ENCODE measurements around the gene HIPK2.

Gene HIPK2

DNA sequence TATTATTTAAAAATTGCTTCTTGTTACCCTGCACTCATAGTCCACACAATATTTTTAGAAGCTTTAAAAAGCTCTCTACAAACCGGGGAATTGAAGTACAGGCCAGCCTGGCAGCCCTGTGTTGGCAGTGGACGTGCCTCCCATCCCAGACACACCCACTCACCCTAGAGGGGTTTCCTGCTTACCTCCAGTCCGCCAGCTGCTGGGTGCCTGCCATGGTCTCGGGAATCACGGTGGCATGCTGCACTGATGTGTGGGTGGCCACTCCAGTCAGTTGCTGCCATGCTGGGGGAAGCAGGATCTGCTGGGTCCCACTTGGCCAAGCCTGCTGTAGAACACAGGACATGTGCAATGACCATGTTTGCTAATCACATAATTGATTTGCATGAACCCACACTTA is 173.9 kb downstream of the HIPK2 start:
- TF ChIP-seq, protein P1, sequence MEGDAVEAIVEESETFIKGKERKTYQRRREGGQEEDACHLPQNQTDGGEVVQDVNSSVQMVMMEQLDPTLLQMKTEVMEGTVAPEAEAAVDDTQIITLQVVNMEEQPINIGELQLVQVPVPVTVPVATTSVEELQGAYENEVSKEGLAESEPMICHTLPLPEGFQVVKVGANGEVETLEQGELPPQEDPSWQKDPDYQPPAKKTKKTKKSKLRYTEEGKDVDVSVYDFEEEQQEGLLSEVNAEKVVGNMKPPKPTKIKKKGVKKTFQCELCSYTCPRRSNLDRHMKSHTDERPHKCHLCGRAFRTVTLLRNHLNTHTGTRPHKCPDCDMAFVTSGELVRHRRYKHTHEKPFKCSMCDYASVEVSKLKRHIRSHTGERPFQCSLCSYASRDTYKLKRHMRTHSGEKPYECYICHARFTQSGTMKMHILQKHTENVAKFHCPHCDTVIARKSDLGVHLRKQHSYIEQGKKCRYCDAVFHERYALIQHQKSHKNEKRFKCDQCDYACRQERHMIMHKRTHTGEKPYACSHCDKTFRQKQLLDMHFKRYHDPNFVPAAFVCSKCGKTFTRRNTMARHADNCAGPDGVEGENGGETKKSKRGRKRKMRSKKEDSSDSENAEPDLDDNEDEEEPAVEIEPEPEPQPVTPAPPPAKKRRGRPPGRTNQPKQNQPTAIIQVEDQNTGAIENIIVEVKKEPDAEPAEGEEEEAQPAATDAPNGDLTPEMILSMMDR (IDR thresholded peaks at IDR 0.05; ENCODE audit: insufficient read depth, missing control alignments): no peak
- FAIRE-seq (no peak), DNase-seq (ENCODE audit: insufficient read length, low spot score) (no peak)

DNA sequence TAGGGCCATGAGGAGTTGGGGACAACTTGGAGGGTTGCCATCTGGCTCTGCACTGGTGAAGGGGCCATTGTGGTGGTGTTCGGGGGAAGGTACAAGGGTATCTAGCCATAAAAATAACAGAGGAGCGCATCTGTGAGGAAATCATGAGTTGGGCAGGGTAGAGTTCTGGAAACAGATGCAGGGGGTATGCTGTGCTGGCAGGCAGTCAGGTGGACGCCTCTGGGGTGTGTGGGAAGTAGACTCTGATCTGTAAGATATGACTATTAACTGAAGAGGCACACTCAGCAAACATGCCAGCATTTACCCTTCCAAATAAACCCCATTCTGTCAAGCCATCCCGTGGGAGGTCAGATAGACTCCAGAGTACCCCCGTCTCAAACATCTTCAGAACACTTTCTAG is 174.5 kb downstream of the HIPK2 start:
- FAIRE-seq: no peak

DNA sequence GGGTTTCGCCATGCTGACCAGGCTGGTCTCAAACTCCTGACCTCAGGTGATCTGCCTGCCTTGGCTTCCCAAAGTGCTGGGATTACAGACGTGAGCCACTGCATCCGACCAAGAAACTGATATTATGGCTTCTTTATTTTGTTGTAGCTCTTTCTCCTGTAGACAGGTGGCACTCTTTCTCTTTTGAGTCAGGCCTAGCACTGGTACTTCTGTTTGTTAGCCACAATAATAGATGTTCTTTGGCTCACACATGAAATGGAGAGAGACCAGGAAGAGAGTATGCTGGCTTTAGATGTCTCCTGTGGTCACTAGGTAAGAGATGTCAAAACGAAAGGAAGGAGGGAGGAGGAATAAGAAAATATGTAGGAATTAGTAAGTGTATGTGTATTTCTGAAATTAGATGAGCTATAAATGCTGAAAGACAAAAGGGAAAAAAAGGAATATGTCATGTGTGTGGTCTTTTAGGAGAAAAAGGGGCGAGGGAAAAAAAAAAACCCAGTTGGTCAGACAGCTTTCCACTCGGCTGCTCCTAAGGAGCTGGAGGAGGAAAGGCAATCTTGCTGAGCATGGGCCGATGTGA is 175.6 kb downstream of the HIPK2 start:
- FAIRE-seq (no peak), DNase-seq (ENCODE audit: insufficient read length, low spot score) (no peak)
- TF ChIP-seq, protein P1 (IDR thresholded peaks at IDR 0.05; ENCODE audit: insufficient read depth, missing control alignments): peak; percentile 72

More for the DNA sequence above, 174.5 kb downstream of the HIPK2 start:
- TF ChIP-seq, protein P1 (IDR thresholded peaks at IDR 0.05; ENCODE audit: insufficient read depth, missing control alignments): no peak
- no peak for DNase-seq (ENCODE audit: insufficient read length, low spot score)

DNA sequence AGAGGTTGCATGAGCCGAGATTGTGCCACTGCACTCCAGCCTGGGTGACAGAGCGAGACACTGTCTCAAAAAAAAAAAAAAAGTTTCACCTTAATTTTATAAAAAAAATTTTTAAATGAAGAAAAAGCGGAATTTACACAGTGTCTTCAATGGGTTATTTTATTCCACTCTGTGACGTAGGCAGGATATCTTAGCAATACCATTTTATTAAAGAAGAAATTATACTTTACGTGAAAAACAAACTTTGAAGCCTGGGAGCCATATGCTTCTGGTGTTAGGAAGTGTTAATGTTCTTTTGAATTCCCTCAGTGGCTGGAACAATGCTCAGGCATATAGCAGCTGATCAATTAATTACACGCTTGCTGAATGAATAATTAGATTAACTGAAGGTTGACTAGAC is 176.6 kb downstream of the HIPK2 start:
- no peak for FAIRE-seq
- TF ChIP-seq, protein P1 (IDR thresholded peaks at IDR 0.05; ENCODE audit: insufficient read depth, missing control alignments): no peak
- no peak for DNase-seq (ENCODE audit: insufficient read length, low spot score)

DNA sequence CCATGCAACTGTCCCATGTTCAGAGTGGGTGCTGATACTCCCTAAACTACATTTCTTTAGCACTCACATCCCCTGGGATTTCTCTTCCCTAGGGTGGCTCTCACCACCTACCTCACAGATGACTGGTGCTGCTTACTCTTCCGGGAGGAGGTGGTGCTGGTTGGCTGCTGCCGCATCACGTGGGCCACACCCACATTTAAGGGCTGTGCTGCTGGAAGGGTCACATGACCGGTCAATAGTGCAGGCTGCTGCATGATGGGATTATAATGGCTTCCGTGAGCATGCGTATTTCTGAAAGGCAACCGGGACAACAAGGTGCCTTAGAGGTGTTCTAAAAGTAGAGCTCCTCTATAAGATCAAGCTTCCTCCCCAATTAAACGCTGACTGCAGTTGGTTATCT is 177.5 kb downstream of the HIPK2 start:
- TF ChIP-seq, protein P1 (IDR thresholded peaks at IDR 0.05; ENCODE audit: insufficient read depth, missing control alignments): no peak
- FAIRE-seq: no peak

DNA sequence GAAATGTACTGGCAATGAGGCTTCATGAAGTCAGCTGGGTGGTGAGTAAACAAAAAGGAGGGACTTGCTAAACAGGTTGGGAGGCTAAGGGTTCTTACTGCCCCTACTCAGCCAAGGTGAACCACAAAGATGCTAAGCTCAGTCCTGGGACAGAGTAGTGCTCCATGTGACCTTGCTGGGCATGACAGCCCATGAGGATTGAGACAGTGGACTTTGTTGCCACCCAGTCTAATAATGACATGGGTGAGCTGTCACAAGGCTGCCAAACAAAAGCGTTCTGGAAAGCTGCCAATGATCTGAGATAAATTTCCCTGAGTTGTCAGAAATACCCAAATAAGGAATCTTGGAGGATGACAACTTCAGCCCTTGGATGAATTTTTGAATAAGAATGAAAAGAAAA is 179.2 kb downstream of the HIPK2 start:
- FAIRE-seq (no peak), DNase-seq (ENCODE audit: insufficient read length, low spot score) (no peak)
- TF ChIP-seq, protein P1 (IDR thresholded peaks at IDR 0.05; ENCODE audit: insufficient read depth, missing control alignments): no peak

More for the DNA sequence above, 177.5 kb downstream of the HIPK2 start:
- no peak for DNase-seq (ENCODE audit: insufficient read length, low spot score)

DNA sequence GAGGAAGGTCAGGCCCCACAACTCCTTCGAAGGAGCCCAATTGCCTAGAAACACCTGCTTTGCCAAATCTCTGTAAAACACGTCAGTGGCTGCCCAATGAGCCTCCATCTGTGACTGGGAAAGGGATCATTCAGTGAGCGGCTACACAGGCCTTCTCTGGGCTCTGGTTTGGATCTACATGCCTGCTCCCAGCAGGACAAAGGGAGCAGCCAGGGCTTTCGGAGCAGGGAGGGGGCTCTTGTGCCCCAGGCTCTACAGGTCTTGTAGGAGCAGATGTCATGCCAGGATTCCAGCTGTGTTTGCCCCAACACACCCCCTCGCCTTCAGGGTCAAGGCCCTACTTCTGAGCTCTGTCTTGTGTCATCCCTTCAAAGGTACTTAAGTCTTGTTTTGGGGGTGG is 180.8 kb downstream of the HIPK2 start:
- DNase-seq (ENCODE audit: insufficient read length, low spot score) (no peak), FAIRE-seq (no peak)
- TF ChIP-seq, protein P1 (IDR thresholded peaks at IDR 0.05; ENCODE audit: insufficient read depth, missing control alignments): no peak

Data from D721Med (cell line).